HFF-Myc (cell line): ENCODE data around the gene SHMT2.

Experiments
- DNase-seq: peaks from one replicate; pipeline ENCODE4 v3.0.0-alpha.2; 2011; ENCODE audit warnings: low read depth; ENCODE audit errors: extremely low read depth
- H3K4me3 ChIP-seq: replicated peaks from 2 replicates; pipeline ENCODE4 v1.5.1; 2011; ENCODE audit warnings: low read depth, mild to moderate bottlenecking, control low read depth, low read length
- CTCF ChIP-seq: IDR thresholded peaks from 2 replicates; pipeline ENCODE4 v1.5.1; 2012; ENCODE audit warnings: mild to moderate bottlenecking, low read depth, low read length, control low read depth; ENCODE audit errors: missing control alignments

Gene SHMT2

GRCh38 chr12:57250541-57250940 lies 21.0 kb downstream of the SHMT2 start:
- no peak for TF ChIP-seq CTCF

GRCh38 chr12:57250956-57251355 lies 21.4 kb downstream of the SHMT2 start, which contains the start of gene STAC3:
Gene STAC3 (minus strand): TSS chr12:57251187. CDS start chr12:57249636, 1,551 bp downstream.
- TF ChIP-seq CTCF = no peak
- no peak within 1 kb of the TSS for H3K4me3 ChIP-seq
- no peak for DNase-seq

More at GRCh38 chr12:57250541-57250940, 21.0 kb downstream of the SHMT2 start:
- H3K4me3 ChIP-seq = no peak overlapping the region
- DNase-seq = no peak

GRCh38 chr12:57254506-57255280 lies 25.2 kb downstream of the SHMT2 start:
- no peak for TF ChIP-seq CTCF
- H3K4me3 ChIP-seq = no peak overlapping the region
- no peak for DNase-seq

GRCh38 chr12:57255916-57256315 lies 26.4 kb downstream of the SHMT2 start:
- no peak for DNase-seq
- H3K4me3 ChIP-seq = no peak overlapping the region
- TF ChIP-seq CTCF = no peak

GRCh38 chr12:57258977-57259970 lies 29.8 kb downstream of the SHMT2 start:
- TF ChIP-seq CTCF = no peak
- DNase-seq = no peak
- no peak overlapping the region for H3K4me3 ChIP-seq

GRCh38 chr12:57260366-57260765 lies 30.9 kb downstream of the SHMT2 start:
- no peak for TF ChIP-seq CTCF
- no peak for DNase-seq
- no peak overlapping the region for H3K4me3 ChIP-seq
